Measurements from ENCODE around the gene MED29. TPM values are rescaled to one million over a fixed set of nuclear protein-coding genes. Genes with fewer than 3 reads are reported as not detected.

MED29 gene
- total RNA-seq, 1 donor from 2014 or later, result 32.4 TPM

- TF ChIP-seq CTCF (IDR thresholded peaks at IDR 0.05; ENCODE audit: unreplicated experiment), result no peak
- DNase-seq (ENCODE audit: low spot score), result peak; percentile 70
- peaks cover 30% of the 10 kb centered on the region for H3K27me3 Mint-ChIP-seq (ENCODE audit: unreplicated experiment)
- H3K27ac Mint-ChIP-seq (ENCODE audit: unreplicated experiment), result peak overlapping the region; percentile 95
- H3K4me1 Mint-ChIP-seq (ENCODE audit: unreplicated experiment), result peaks cover 36% of the 10 kb centered on the region
- H3K9me3 Mint-ChIP-seq (ENCODE audit: unreplicated experiment), result no peaks in the 10 kb centered on the region
- H3K4me3 Mint-ChIP-seq (ENCODE audit: unreplicated experiment), result peak overlapping the region; percentile 99
- peaks cover 22% of the 10 kb centered on the region for H3K36me3 Mint-ChIP-seq (ENCODE audit: low read depth, unreplicated experiment)
These were observed 22.2 kb downstream of the MED29 start for GRCh38 chr19:39413272-39413910.

GRCh38 chr19:39413911-39414608 is 22.9 kb downstream of the MED29 start:
- H3K4me3 Mint-ChIP-seq (ENCODE audit: unreplicated experiment), result peak overlapping the region; percentile 99
- peaks cover 27% of the 10 kb centered on the region for H3K36me3 Mint-ChIP-seq (ENCODE audit: low read depth, unreplicated experiment)
- peak; percentile 13 for TF ChIP-seq CTCF (IDR thresholded peaks at IDR 0.05; ENCODE audit: unreplicated experiment)
- H3K27me3 Mint-ChIP-seq (ENCODE audit: unreplicated experiment), result peaks cover 26% of the 10 kb centered on the region
- DNase-seq (ENCODE audit: low spot score), result peak; percentile 55
- no peaks in the 10 kb centered on the region for H3K9me3 Mint-ChIP-seq (ENCODE audit: unreplicated experiment)
- H3K4me1 Mint-ChIP-seq (ENCODE audit: unreplicated experiment), result peaks cover 30% of the 10 kb centered on the region
- peak overlapping the region; percentile 95 for H3K27ac Mint-ChIP-seq (ENCODE audit: unreplicated experiment)

- no peak for TF ChIP-seq CTCF (IDR thresholded peaks at IDR 0.05; ENCODE audit: unreplicated experiment)
- Mint-ChIP-seq H3K9me3 (ENCODE audit: unreplicated experiment) (no peaks in the 10 kb centered on the region), H3K4me3 (ENCODE audit: unreplicated experiment) (peak overlapping the region; percentile 67), H3K36me3 (ENCODE audit: low read depth, unreplicated experiment) (peaks cover 33% of the 10 kb centered on the region), H3K4me1 (ENCODE audit: unreplicated experiment) (peaks cover 29% of the 10 kb centered on the region), H3K27ac (ENCODE audit: unreplicated experiment) (no peak overlapping the region), H3K27me3 (ENCODE audit: unreplicated experiment) (peaks cover 26% of the 10 kb centered on the region)
- no peak for DNase-seq (ENCODE audit: low spot score)
These were observed 24.2 kb downstream of the MED29 start for GRCh38 chr19:39415111-39416046.

- H3K27me3 Mint-ChIP-seq (ENCODE audit: unreplicated experiment), result peaks cover 22% of the 10 kb centered on the region
- no peak for TF ChIP-seq CTCF (IDR thresholded peaks at IDR 0.05; ENCODE audit: unreplicated experiment)
- peaks cover 35% of the 10 kb centered on the region for H3K36me3 Mint-ChIP-seq (ENCODE audit: low read depth, unreplicated experiment)
- H3K27ac Mint-ChIP-seq (ENCODE audit: unreplicated experiment), result no peak overlapping the region
- H3K9me3 Mint-ChIP-seq (ENCODE audit: unreplicated experiment), result no peaks in the 10 kb centered on the region
- H3K4me3 Mint-ChIP-seq (ENCODE audit: unreplicated experiment), result no peak overlapping the region
- H3K4me1 Mint-ChIP-seq (ENCODE audit: unreplicated experiment), result peaks cover 18% of the 10 kb centered on the region
- no peak for DNase-seq (ENCODE audit: low spot score)
These were observed 25.3 kb downstream of the MED29 start for GRCh38 chr19:39416152-39417120.

All from endothelial cell (in vitro differentiated cells).